K562 (cell line): ENCODE results near the gene RTF2.
"Not testable (repeated sequence)": the region's sequence is repeated elsewhere in the genome, so short reads cannot be mapped to it uniquely, and the experiment has no call there.

Experiments
- ATF7 ChIP-seq: fragments of 450-650 bp; IDR thresholded peaks from 2 replicates; pipeline ENCODE4 v1.7.1; 2014; ENCODE audit warnings: mild to moderate bottlenecking, moderate library complexity
- CGGBP1 ChIP-seq: fragments of 250-450 bp; sonication (Bioruptor Pico); IDR thresholded peaks from 2 replicates; pipeline ENCODE4 v1.9.0; 2021; ENCODE audit warnings: mild to moderate bottlenecking
- KDM1A ChIP-seq, 2 experiments: fragments of 450-650 bp; IDR thresholded peaks; 2 replicates each; pipeline ENCODE4 v1.6.1; 2016; ENCODE audit warnings: mild to moderate bottlenecking in 2 of 2
- POLR2AphosphoS5 ChIP-seq: IDR thresholded peaks from 2 replicates; pipeline ENCODE4 v1.6.1; 2011; ENCODE audit warnings: mild to moderate bottlenecking, low read depth, low read length, moderate library complexity; ENCODE audit not compliant: control insufficient read depth, insufficient read depth
- POLR2H ChIP-seq: IDR thresholded peaks from 2 replicates; pipeline ENCODE4 v1.6.1; 2016; ENCODE audit warnings: missing genetic modification characterization, low read depth, mild to moderate bottlenecking, control low read depth, missing compliant biosample characterization, moderate library complexity
- RBM22 ChIP-seq: fragments of 200-400 bp; formaldehyde crosslinking; IDR thresholded peaks from 2 replicates; pipeline ENCODE4 v1.6.1; 2018; ENCODE audit warnings: low read length, low read depth; ENCODE audit not compliant: poor library complexity, severe bottlenecking
- TF ChIP-seq, protein P1 (sequence below), 3 experiments: IDR thresholded peaks in 2 of 3; conservative IDR thresholded peaks in 1 of 3; 2 replicates each; pipeline ENCODE4 v1.5.1; 2011 to 2012; ENCODE audit warnings: low read length in 3 of 3, mild to moderate bottlenecking in 3 of 3, control low read depth in 2 of 3, improper control_type of control experiment in 1 of 3, inconsistent platforms in 1 of 3, low read depth in 1 of 3, mixed read lengths in 1 of 3, moderate library complexity in 1 of 3; ENCODE audit not compliant: insufficient read depth in 2 of 3

DNA sequence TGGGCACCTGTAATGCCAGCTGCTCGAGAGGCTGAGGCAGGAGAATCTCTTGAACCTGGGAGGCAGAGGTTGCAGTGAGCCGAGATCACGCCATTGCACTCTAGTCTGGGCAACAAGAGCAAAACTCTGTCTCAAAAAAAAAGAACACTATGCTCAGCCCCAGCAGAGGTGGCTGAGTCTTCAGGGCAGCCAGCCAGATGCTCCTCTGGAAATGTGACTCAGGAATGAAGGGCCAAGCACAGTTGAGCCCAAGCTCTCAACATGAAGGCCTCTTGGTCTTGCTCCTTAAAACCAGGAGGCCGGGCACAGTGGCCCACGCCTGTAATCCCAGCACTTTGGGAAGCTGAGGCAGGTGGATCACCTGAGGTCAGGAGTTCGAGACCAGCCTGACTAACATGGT is 96.1 kb downstream of the RTF2 start:
- not testable (repeated sequence) for TF ChIP-seq POLR2H; RBM22; CGGBP1 (CRISPR knock-in tag); POLR2AphosphoS5; KDM1A (IDR thresholded peaks at IDR 0.05); ATF7
- TF ChIP-seq, protein P1, sequence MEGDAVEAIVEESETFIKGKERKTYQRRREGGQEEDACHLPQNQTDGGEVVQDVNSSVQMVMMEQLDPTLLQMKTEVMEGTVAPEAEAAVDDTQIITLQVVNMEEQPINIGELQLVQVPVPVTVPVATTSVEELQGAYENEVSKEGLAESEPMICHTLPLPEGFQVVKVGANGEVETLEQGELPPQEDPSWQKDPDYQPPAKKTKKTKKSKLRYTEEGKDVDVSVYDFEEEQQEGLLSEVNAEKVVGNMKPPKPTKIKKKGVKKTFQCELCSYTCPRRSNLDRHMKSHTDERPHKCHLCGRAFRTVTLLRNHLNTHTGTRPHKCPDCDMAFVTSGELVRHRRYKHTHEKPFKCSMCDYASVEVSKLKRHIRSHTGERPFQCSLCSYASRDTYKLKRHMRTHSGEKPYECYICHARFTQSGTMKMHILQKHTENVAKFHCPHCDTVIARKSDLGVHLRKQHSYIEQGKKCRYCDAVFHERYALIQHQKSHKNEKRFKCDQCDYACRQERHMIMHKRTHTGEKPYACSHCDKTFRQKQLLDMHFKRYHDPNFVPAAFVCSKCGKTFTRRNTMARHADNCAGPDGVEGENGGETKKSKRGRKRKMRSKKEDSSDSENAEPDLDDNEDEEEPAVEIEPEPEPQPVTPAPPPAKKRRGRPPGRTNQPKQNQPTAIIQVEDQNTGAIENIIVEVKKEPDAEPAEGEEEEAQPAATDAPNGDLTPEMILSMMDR (IDR thresholded peaks at IDR 0.05 in 2 of 3, conservative IDR thresholded peaks at IDR 0.05 in 1 of 3; ENCODE audit: insufficient read depth in 2 of 3, low read depth in 1 of 3, low read length in 3 of 3) = not testable (repeated sequence)
